Stimulated activated CD8-positive, alpha-beta memory T cell treated with anti-CD3 and anti-CD28 coated beads, Interleukin-12 subunit alpha, Interleukin-12 subunit beta, amount 100 ng/mL, for 24 hours (primary cell): Measurements from ENCODE around the gene TGFBR2.

ENCODE experiments used
- DNase-seq: peaks from one replicate; pipeline ENCODE4 v3.0.0-alpha.2; 2020; ENCODE audit errors: extremely low read depth

TGFBR2 gene

DNA sequence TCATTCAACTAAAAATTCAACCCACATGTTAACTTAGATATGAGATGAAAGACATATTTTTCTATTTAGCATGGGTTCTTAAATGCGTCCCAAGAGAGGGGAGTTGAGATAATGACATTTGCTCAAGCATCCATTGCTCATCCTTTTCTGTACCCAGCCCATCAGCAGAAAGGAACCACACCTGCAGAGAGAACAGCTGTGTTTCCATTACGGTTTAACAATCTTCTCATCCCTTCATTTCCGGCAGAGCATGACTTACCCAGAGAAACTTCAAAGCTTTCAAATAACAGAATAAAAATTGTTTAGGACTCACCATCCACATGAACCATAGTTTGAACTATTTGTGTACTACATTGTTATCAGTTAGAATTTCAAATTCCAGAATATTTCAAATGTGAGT is 113.1 kb downstream of the TGFBR2 start:
- DNase-seq, result no peak

- DNase-seq, result no peak
Measured at GRCh38 chr3:30720586-30721313, 114.3 kb downstream of the TGFBR2 start.

- DNase-seq, result no peak
Measured at GRCh38 chr3:30721314-30721634, 114.9 kb downstream of the TGFBR2 start.

- no peak for DNase-seq
Measured at GRCh38 chr3:30723211-30723610, 116.8 kb downstream of the TGFBR2 start.

- no peak for DNase-seq
Measured at GRCh38 chr3:30724863-30725262, 118.5 kb downstream of the TGFBR2 start.

DNA sequence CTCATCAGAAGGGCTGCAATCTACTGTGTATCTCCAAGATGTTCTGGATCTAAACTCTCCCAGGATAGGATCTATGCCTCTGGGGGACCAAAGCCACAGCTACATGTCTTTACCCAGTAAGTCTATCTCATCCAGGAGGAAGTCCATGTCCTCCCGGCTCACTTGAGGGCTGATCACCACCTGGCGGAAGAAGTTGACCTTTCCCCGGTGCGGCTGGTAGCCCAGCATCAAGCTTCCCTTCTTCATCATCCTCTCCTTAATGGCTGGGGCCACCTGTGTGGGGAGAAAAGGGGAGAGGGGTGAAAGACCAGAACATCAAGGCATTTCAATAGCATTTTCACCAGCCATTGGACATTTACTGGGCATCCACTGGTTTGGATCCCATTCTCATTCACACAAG is 121.7 kb downstream of the TGFBR2 start:
- no peak for DNase-seq

GRCh38 chr3:30729512-30729911 is 123.1 kb downstream of the TGFBR2 start:
- DNase-seq, result no peak

GRCh38 chr3:30729936-30730335 is 123.5 kb downstream of the TGFBR2 start:
- DNase-seq, result no peak

GRCh38 chr3:30730967-30731366 is 124.6 kb downstream of the TGFBR2 start:
- DNase-seq, result no peak

GRCh38 chr3:30733209-30733608 is 126.8 kb downstream of the TGFBR2 start:
- no peak for DNase-seq

DNA sequence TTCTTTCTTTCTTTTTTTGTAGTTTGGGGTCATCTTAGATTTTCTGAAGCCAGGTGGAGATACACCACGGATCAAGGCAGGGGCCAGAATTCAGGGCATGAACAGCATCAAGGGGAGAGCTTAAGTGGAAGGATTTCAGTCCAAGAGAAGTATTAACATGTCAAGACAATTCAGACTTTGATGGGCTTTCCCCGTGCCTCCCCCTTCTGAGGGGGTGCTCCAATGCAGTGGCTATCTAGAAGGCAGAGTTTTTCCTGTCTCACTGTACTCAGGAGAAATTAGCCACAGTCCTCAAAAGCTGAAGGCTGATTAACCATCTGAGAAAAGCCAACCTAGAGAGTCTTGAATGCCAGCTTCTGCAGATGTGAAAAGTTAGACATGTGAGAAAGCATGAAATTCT is 127.3 kb downstream of the TGFBR2 start:
- DNase-seq, result no peak

GRCh38 chr3:30737743-30738499 is 131.5 kb downstream of the TGFBR2 start:
- DNase-seq, result no peak

DNA sequence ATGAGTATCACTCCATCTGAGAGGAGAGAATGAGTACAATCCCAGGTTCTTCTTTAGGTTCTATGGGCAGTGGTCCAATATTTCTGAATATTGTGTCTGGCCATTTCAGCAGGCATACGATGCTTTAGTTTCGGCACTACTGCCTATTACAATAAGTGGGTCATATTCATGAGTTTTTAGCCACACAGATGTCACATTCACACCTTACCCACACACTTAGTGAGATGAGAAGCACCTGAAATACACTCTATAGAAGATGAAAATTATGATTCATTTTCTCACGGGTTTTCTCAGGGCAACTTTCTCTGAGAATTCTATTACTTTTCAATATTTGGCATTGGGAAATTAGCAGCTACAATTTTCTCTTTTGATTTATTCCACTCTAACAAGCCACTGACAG is 132.2 kb downstream of the TGFBR2 start:
- no peak for DNase-seq

- DNase-seq, result no peak
Measured at GRCh38 chr3:30741889-30742288, 135.5 kb downstream of the TGFBR2 start.

DNA sequence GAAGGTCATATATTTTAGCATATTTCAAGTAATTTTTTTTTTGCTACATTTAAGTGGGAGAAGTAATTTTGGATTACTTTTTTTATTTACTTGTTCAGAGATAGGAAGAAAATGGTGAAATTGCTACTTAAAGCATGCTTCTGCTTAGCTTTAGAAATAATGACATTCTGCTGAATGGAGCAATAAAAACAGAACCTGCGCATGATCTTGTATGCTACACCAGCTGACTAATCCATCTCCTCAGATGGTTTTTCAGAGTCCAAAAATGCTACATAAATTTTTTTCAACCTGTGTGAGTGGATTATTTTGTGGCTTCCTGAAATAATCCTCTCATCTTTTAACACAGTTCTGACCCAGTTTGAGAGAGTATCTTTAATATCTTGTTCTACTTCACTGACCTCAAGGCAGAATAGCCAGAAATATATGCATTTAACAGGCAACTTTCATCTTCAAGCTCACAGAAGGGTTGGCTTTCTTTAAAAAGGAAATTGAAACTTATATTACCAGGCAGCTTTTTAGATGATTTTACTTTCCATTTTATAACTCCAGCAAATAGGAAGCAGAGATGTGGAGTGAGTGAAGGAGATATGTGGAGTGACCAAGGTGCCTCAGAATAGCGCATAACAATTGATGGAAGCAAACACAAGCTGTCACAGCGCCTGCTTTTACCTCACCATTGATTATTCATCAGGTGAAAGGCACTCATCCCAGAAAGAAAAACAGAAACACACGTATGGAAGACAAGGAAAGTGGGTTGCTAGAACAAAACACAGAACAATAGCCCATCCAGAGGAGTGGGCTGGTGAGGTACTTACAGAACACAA is 136.6 kb downstream of the TGFBR2 start:
- no peak for DNase-seq
